Fibroblast of skin of right quadriceps (primary cell): ENCODE measurements around the gene DIP2B.
A peak's percentile ranks its signal among the peaks of the same experiment; 100 is the strongest.

ENCODE experiments used
- DNase-seq: peaks from one replicate; pipeline ENCODE4 v3.0.0-alpha.2; 2013

Gene DIP2B

DNA sequence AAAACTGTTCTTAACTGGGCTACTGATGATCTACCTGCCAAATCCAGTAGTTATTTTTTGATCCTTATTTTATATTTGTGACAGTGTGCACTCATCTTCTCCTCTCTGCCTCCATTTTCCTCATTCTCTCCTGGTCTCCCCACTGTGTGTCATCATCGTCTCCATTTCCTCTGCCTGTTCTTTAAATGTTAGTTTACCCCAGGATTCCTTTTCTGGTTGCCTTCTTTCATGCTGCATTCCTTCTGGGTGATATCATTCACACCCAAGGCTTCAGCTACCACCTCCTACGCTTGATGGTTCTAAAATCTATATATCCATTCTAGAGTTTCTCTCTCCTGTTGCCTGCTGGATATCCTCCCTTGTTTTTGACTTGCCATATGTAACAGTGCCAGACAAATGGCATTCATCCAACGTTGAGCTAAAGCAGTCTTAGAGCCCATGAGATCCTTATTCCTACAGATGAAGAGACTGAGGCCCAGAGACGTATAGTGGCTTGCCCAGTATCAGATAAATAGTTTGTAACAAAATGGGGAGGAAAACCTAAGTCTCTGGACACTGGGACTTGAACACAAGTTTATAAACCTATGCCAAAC, 109.5 kb downstream of the DIP2B start:
- DNase-seq: peak; percentile 79

DNA sequence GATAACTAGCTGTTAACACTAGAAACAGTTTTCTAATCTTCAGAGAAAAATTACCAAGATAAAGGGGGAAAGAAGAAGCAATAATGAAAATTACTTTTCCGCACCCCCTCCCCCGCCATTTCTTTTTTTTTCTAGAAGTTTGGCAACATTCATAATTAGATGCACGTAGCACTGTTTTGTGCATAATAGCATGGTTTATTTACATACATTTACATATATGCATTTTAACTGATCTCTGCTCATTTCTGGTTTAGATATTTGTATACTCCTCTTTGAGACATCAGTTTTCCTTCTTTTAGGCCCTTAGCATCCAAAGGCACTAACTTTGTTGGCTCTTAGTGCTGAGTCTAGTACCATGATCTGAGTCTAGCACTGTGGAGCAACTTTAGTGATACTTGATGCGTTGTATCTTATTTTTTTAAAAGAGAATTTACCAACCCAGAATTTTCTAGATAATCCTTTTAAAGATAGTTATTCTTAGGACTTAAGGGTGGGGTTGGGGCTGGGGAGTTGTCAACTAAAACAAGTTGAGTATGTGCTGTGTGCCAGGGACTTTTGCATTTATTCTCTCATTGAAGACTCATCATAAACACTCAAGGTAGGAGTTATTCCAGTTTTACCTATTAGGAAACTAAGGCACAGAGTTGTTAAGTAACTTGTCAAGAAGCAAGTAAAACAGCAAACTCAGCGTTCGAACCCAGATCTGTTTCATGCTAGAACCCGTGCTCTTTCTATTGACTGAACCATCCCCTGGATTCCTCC, 110.5 kb downstream of the DIP2B start:
- no peak for DNase-seq

DNA sequence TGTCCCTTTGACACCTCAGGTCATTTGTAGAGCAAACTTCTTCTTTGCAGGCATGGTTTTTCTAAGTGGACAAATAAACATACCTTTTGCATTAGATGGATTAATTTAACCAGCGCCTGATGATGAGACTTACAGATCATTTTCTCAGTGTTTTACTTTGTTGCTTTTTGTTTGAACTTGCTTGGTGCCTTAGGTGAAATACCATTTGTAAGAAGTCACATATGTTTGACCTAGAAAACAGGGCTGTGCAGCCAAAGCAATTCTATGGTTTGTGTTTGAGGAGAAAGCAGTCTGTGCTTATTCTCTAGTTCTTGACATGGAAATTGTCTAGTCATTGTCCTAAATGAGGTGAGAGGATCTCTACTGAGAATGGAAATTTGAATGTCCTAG, 111.1 kb downstream of the DIP2B start:
- no peak for DNase-seq

DNA sequence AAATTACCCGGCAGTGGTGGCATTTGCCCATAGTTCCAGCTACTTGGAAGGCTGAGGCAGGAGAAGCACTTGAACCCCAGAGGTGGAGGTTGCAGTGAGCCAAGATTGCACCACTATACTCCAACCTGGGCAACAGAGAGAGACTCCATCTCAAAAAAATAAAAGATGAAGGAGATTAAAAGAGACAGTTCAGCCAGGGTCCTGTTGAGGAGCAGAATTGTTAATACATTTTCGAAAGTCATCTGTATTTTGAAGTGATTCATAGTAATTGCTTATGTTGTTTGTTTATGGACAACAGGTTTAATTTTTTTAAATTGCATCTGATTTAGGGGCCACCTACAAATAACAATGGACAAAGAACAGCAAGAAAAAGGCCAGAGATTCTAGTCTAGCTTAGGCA, 112.9 kb downstream of the DIP2B start:
- DNase-seq: no peak

DNA sequence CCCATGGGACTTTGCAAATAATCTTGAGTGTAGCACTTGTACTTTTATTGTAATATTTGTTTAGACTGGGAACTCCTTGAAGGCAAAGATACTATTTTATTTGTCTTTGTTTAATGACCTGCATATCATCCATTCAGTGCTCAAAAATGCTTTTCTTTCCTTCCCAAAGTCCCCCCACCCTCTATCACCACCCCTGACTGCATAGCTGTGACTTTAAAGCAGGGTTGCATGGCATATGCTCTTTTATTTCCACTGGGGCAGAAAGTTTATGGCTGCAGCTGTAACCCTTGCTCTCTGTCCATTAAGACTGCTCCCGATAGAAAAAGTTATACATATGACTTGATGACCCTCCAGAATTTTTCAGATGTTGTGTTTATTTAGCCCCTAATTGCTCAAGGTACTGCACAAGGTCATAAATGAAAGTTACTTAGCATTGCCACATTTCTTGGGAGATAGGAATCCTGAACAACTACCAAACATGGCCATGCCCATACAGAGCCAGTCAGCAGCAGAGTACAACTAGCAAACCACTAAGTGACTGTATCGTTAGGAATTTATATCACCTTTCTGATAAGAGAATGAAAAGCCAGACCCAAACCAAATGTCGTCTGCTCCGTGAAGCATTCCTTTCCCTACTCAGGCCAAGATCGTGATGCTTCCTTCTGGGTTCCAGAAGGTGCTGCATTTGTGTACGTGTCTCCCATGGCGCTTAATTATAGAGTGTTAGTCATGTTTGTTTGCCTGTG, 114.3 kb downstream of the DIP2B start:
- peak; percentile 62 for DNase-seq

DNA sequence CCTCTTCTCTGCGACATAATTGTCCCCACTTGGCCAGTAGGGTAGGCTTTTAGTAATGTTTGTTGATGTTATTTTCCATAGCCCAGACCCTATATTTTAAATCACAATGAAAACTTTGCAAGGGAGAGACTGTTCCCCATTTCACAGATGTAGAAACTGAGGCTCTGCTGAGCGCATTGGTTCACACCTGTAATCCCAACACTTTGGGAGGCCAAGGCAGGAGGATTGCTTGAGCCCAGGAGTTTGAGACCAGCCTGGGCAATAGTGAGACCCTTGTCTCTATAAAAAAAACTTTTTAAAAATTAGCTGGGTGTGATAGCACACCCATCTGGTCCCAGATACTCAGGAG, 114.8 kb downstream of the DIP2B start:
- DNase-seq: no peak

DNA sequence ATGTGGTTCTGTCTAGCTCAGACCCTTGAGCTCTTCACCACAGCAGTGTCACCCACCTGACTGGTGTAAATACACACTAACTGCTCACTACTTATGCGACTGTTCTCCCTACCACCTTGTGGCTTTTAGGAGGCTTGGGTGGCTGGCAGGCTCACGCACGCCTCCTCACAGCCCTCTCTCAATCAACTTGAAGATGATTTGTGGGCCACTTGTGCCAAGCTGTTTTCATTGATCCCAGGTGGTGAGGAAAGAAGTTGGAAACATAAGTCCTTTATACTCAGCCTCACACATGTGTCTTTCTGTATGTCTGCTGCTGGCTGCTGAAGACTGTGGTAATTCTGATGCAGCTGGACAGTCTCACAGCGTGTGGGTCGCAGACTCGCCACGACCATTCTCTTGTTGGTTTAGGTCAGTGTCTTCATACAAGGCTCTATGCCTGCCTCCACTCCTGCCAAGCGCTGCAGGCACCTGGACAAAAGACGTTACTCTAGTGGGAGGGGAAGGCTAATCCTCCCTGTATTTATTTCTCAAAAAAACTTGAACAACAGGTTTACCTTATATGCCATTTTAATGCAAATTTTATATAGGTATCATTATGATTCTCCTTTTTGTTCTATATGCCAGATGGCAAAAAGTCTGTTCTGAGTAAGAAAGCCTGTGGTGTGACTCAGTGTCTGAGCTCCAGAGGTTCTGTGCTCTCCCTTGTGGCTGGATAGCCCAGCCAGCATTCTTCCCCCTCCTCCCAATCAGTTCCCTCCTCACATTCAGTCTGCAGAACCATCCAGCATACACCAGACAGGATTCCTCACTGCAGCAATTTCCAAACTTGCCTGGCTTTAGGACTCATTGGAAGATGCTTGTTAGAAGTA, 115.6 kb downstream of the DIP2B start:
- peak; percentile 90 for DNase-seq

DNA sequence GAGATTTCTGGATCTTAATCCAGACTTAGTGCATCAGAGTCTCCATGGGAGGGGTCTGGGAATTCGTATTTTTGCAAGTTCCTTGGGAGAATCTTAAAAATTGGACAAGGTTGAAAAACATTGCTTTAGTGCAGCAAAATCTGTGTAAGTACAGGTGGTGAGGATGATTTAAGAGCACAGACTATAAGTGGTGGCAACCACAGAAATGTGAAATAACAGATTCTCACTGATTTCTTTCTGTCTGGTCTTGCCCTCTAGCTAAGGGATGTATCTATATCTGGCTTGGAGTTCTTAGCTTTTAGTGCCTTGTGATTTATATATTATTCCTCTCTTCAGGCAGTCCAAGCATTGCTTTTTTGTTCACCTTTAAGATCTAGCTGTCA, 116.2 kb downstream of the DIP2B start:
- no peak for DNase-seq

DNA sequence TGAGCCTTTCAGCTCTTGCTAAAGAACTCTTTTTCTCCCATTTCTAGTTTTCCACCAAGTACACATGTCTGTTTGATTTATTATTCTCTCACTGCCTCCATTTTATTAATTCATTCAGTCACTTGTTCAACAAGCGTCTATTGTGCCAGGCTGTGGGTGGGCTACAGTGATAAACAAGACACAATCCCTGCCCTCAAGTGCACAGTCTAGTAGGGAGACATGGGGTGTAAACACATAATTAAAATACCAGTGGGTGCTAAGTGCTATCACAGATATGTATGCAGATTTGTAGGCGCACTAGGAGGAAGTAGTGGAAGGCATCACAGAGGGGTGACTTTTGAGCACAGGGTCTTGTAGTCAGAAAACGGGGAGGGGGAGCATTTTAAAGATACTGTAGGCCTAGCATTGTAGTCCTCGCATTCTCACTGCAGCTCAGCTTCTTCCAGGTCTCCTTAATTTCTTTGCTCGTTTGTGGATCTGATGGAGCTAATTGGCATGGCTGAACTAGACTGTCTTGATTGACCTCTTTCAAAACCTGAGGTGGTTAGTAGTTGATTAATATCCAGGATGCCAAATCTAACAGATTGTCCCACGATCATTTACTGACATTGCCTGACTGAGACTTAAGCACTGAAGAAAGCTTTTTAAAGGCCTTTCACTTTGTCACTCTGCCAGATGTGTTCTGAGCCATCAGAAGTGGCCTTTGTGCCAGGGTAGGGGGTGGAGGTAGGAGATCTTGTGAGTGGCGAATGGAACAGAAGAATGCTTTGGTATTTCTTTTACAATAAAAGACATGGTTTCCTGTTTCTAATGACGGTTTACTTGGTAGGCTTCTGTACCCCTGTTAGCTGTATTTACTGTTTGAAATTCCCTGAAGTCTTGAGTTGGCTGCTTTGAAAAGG, 116.9 kb downstream of the DIP2B start:
- DNase-seq: no peak

DNA sequence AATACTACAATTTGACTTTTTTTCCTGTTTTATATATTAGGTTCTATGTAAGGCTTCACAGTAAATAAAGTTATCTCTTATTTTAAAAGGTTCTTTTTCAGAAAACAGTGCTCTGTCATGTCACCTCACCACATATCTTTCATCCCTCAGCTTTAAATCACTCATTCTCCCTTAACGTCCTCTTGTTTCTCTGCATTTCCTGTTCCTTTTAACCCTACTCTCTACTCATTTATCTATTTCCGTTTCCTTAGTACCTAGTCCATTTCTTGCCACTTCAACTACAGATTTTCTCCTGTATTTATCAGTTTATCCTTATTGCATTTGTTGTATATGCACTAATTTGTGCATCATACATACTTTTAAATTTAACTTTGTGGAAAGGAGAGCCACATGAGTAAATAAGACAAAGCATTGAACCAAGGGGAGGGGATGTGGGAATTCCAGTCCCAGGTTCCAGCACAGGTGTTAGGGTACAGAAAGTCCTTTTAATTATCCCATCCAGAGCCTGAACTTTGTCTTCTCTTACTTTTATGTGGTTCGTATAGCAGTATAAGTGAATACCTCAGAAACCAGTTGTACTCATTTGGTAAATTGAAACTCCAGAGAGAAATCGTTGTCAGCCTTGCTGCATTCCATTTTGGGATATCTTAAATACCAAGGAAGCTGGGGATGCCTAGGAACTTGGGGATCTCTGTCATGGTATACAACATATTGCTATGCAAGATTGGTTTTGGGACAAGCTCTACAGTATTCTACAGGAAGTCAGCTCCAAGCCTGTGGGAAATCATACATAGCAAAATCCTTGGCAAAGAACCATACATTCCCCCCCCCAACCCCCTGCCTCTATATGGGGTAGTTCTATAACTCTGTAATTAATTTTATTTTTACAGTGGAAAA, 120.5 kb downstream of the DIP2B start:
- peak; percentile 74 for DNase-seq

DNA sequence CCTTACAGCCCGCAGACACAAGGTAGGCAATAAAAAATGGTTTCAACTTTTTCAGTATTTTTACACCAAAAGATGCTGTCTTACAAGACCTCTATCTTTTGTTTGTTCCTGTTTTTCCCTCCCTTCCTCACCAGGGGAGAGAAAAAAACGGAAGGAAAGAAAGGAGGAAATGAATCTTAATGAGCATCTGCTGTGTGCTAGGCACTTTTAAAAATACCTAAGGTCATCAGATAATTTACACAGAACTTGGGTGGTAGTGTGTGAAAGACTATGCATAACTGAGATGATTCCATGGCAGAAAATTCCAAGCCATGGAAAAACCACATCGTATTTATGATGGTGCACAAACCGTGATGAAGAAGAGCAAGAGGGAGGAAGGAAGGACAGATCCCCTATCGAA, 121.2 kb downstream of the DIP2B start:
- DNase-seq: peak; percentile 36

DNA sequence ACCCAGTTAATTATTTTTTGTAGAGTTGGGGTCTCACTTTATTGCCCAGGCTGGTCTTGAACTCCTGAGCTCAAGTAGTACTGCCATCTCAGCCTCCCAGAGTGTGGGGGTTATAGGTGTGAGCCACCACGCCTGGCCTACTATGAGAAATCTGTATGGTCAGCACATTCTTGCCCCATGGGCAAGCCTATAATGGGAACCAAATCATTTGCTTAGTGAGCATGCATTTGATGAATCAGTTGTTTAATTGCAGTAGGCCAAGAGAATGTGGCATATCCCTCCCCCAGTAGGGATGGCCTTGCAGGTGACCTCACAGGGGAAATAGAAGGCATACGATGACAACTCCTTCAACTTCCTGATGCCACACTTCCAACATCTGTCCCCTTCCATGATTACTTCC, 122.7 kb downstream of the DIP2B start:
- DNase-seq: no peak

DNA sequence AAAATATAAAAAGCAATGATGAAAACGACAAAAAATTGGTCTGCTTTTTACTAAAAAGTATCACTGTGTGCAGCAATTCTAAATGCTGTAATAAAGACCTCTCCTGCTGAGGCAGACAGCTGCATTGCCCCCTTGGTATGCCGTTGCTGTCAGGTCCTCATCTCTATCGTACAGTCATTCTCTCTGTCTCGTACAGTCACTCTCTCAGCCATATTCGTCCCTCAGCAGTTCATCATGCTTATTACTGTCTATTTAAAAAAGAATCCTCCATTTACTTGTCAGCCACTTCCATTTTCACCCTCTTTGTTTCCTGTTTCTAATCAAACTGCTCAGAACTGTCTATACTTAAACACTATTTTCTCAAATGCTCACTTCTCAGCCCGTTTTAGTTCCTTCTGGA, 123.6 kb downstream of the DIP2B start:
- no peak for DNase-seq

DNA sequence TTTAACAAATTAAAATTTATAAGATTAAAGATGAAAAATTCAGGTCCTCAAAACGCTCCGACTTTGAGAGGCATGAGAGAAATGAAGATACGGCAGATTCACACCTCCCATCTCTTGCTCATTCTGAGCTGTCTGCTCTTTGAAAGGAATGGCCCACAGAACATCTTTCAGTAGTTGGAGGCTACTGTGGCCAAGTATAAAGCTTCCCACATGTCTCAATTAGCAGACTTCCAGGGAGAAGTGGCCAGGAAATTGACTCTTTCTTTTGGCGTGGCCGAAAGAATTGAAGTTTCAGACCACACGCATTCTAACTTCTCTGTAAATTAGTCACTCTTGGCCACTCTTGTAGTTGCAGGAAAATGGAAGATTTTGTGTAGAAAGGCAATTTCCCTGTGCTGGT, 129.2 kb downstream of the DIP2B start:
- peak; percentile 57 for DNase-seq

DNA sequence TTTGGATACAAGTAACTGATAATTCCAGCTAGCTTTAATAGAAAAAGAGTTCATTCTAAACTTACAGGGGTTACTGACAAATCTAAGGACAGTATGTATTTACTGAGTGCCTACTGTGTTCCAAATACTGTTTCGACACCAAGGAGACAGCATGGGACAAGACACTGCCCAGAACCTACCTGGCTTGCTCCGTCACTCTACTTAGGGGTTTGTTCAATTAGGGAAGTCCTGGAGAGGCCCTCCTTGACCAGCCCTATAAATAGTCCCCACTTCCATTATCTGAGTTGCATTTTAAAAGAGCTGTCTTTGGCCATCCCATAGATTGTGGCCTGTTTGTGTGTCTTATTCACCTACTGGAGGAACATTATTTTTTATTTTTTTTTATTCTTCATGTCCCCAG, 129.6 kb downstream of the DIP2B start:
- DNase-seq: no peak

DNA sequence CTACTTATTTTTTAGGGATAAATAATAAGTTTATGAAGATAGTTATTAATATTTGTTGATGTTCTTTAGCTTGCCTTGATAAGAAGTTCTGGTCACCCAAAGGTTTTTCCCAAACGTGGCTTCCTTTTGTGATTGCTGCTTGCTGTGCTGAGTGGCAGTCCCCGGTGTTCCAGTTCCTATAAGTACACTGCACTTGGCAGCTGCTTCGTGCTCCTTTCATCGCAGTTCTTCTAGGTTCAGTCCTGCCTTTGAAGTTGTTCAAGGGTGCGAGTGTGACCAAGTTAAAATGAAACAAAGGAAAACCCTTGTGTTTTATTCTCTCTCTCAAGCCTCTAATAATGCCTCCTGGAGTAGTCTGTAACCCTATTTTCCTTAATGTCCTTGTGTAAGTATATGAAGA, 130.6 kb downstream of the DIP2B start:
- no peak for DNase-seq

DNA sequence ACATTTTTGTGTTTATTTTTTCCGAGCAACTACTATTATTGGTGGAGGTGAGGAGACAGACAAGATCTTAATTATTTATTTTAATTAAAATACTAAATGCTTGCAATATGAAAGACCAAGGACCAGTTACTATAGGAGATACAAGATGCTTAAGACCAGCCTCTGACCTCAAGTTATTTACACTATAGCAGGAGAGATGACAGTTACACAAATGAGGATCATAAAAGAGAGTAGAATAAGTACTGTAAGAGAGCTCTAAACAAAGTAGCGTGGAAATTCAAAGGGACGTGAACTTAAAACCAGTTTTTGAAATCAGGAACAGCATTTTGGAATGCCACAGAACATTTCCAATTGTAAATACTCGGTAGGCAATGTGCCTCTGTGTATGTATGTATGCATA, 131.1 kb downstream of the DIP2B start:
- no peak for DNase-seq

DNA sequence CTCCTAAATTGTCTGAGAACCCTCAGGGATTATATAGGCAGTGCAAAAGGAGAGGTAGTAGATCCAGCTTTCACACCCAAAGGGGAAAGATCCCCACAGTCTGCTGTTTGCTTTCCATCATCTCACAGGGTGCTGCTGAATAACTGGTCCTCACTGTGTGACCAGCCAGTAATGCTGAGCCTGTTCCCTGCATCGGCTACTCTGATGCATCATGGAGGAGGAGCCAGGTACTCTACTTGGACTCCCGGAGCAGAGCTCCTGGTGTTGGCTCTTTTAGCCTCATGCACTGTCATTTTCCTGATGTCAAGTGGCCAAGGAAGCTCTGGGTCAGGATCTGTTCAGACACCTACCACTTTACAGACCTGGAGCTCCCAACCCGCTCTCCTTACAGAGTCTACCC, 131.7 kb downstream of the DIP2B start:
- DNase-seq: no peak

DNA sequence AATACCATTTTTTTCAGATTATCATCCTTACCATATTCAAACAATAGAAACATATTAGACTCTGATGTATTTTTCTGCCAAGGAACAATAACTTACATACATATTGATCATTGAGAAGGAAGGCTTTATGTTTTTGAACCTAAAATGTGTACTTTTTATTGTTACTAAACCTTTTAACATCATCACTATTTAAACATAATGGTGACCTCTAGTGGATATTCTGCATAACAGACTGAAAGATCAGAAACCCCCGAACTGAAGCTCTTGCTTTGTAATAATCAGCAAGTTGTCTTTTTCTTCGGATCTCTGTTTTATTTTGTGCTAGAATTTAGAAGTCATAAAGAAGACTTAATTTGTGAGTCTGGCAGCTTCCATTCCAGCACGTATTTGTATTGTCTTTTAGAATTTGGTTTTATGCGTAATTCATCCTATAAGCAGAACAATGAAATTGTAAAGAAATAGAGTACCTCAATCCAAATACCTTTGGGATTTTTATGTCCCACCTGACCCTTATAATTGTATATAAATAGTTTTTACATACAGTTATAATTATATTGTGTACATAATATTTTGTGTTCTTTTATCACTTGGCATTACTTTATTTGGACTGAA, 133.2 kb downstream of the DIP2B start:
- peak; percentile 50 for DNase-seq

DNA sequence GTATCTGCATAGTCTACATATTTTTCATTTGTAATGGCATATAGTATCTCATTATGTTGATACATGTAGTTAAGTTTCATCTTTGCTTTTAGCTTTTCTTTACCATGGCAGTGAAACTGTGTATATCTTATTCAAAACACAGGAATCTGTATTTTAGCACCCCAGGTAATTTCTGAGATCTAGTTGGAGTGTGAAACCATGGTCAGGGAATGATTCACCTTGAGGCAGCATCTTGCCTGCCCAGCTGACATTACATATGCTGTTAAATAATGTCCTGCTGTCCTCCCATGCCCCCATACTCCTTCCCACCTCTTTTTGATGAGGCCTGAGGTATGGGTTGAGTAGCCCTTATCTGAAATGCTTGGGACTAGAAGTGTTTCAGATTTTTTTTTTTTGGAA, 133.7 kb downstream of the DIP2B start:
- no peak for DNase-seq

DNA sequence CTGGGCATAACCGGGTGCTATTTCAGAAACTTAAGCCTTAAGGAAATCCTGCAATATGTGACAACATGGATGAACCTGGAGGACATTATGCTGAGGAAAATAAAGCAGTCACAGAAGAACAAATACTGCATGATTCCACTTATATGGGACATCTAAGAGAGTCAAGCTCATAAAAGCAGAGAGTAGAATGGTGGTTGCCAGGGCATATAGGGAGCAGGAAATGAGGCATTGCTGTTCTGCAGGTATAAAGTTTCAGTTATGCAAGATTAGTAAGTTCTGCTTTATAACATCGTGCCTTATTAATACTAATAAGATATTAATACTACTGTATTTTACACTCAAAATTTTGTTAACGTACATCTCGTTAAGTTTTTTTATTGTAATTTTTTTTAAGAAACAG, 134.9 kb downstream of the DIP2B start:
- no peak for DNase-seq
